Panc1 (cell line): Measurements from ENCODE around the gene CBX3. TPM values are rescaled to one million over a fixed set of nuclear protein-coding genes. Genes with fewer than 3 reads are reported as not detected.

Source experiments
- ATAC-seq: fragments of 200-7000 bp; cut with Tn5 transposase; 2 replicates; pipeline ENCODE4 v1.9.1; 2020; ENCODE audit warnings: mild to moderate bottlenecking, moderate library complexity
- BruUV-seq: library from RNA; stranded (reverse); fragments of 400-500 nt; replicated peaks from 2 replicates; lab custom pipeline; 2021; lab: Mats Ljungman, UMichigan
- CTCF ChIA-PET: fragments of 300-600 bp; sonication (Branson Sonifier 250); formaldehyde crosslinking; loops from one replicate; lab custom pipeline; 2022; ENCODE audit warnings: antibody characterized with exemption; lab: Charles Lee
- POLR2A ChIA-PET: fragments of 300-600 bp; sonication (Branson Sonifier 250); formaldehyde crosslinking; loops from one replicate; lab custom pipeline; 2022; ENCODE audit warnings: antibody characterized with exemption; lab: Charles Lee
- DNase-seq: peaks from one replicate; pipeline ENCODE4 v3.0.0-alpha.2; 2010; ENCODE audit warnings: low read depth, low spot score
- H3K27ac ChIP-seq: 2 replicates; pipeline ENCODE4 v1.5.1; 2011; ENCODE audit warnings: mild to moderate bottlenecking, low read length, inconsistent platforms
- H3K27me3 ChIP-seq: fragments of 200-500 bp; sonication (Bioruptor generic); 2 replicates; pipeline ENCODE4 v1.6.0; 2014; ENCODE audit warnings: low read length, inconsistent platforms; ENCODE audit not compliant: control insufficient read depth, insufficient read depth
- H3K36me3 ChIP-seq: fragments of 200-500 bp; sonication (Bioruptor generic); 2 replicates; pipeline ENCODE4 v1.5.1; 2014; ENCODE audit warnings: inconsistent platforms, mild to moderate bottlenecking, low read length, moderate library complexity; ENCODE audit not compliant: control insufficient read depth, insufficient read depth
- H3K4me1 ChIP-seq: 2 replicates; pipeline ENCODE4 v1.5.1; 2011; ENCODE audit warnings: inconsistent platforms, mild to moderate bottlenecking, low read length, moderate library complexity; ENCODE audit not compliant: control insufficient read depth, insufficient read depth
- H3K4me3 ChIP-seq, 2 experiments: 2 replicates each; pipeline ENCODE4 v1.5.1; 2011 to 2012; ENCODE audit warnings: low read depth in 2 of 2, low read length in 2 of 2, mild to moderate bottlenecking in 2 of 2, inconsistent platforms in 1 of 2, moderate library complexity in 1 of 2
- H3K9me3 ChIP-seq: fragments of 200-500 bp; sonication (Bioruptor generic); 2 replicates; pipeline ENCODE4 v1.5.1; 2014; ENCODE audit warnings: low read depth, mild to moderate bottlenecking, inconsistent platforms, low read length, moderate library complexity; ENCODE audit not compliant: control insufficient read depth, insufficient read depth
- CTCF ChIP-seq: fragments of 450-650 bp; IDR thresholded peaks from 2 replicates; pipeline ENCODE4 v1.5.1; 2017; ENCODE audit warnings: mild to moderate bottlenecking
- POLR2AphosphoS5 ChIP-seq: IDR thresholded peaks from 2 replicates; pipeline ENCODE4 v1.6.1; 2012; ENCODE audit warnings: mild to moderate bottlenecking, low read depth, low read length, moderate library complexity
- REST ChIP-seq, 2 experiments: IDR thresholded peaks; 2 replicates each; pipeline ENCODE4 v1.6.1; 2011 to 2012; ENCODE audit warnings: low read depth in 2 of 2, control low read depth in 1 of 2, low read length in 1 of 2, mild to moderate bottlenecking in 1 of 2, moderate library complexity in 1 of 2; ENCODE audit not compliant: insufficient read depth in 1 of 2
- SIN3A ChIP-seq: IDR thresholded peaks from 2 replicates; pipeline ENCODE4 v1.6.1; 2012; ENCODE audit warnings: low read depth, mild to moderate bottlenecking, low read length, moderate library complexity, borderline replicate concordance; ENCODE audit not compliant: insufficient read depth
- TCF7L2 ChIP-seq: IDR thresholded peaks from 2 replicates; pipeline ENCODE4 v1.6.1; 2011; ENCODE audit warnings: mild to moderate bottlenecking, low read depth, low read length, inconsistent platforms
- in situ Hi-C: cut with HindIII; loops from 2 replicates; pipeline ENCODE4 v1.10.0; 2016; ENCODE audit warnings: low sequenced_read_pairs, low pct_unique_long_range_greater_than_20kb
- intact Hi-C: fragments of 100-400 bp; cut with micrococcal nuclease; formaldehyde crosslinking; loops from one replicate; pipeline ENCODE4 v1.10.0; 2022; ENCODE audit not compliant: unreplicated experiment
- total RNA-seq: library from RNA; stranded (reverse); gene quantifications from one replicate; pipeline ENCODE4 v1.2.1, GENCODE V29; 2021; ENCODE audit not compliant: unreplicated experiment

CBX3 gene
- total RNA-seq, 1 experiment from 2014 or later, result 308 TPM

GRCh38 chr7:26189697-26190096 is 11.8 kb upstream of the CBX3 start:
- POLR2A ChIA-PET, result interaction anchor here (0.6 kb wide), 1 partner anchor 217 kb away, joined by 12 read pairs; no protein-coding TSS in a partner anchor
- TF ChIP-seq SIN3A, result no peak
- no peak for TF ChIP-seq CTCF
- no peak for TF ChIP-seq POLR2AphosphoS5
- no peak for TF ChIP-seq REST (IDR thresholded peaks at IDR 0.05; ENCODE audit: insufficient read depth in 1 of 2, low read depth in 2 of 2, low read length in 1 of 2)
- TF ChIP-seq TCF7L2, result no peak
- BruUV-seq, result no TSS peak
- no peak overlapping the region for H3K4me3 ChIP-seq
- H3K36me3 ChIP-seq, result peaks cover 56% of the 10 kb centered on the region
- no peaks in the 10 kb centered on the region for H3K9me3 ChIP-seq
- 0 out of 2 replicates have a peak overlapping the region, but pooled peaks have one; percentile 44 for H3K27ac ChIP-seq
- in situ Hi-C loops (no loop called here), intact Hi-C loops (loop anchor here (10.0 kb wide), 2 partner anchors 95 to 175 kb away; no protein-coding TSS in a partner anchor)
- DNase-seq (no peak), ATAC-seq (no peak)
- CTCF ChIA-PET, result no interaction called here
- H3K4me1 ChIP-seq, result peaks cover 96% of the 10 kb centered on the region
- H3K27me3 ChIP-seq, result no peaks in the 10 kb centered on the region

GRCh38 chr7:26190417-26190869 is 11.1 kb upstream of the CBX3 start:
- Histone ChIP-seq H3K27me3 (no peaks in the 10 kb centered on the region), H3K9me3 (no peaks in the 10 kb centered on the region), H3K4me3 (no peak overlapping the region), H3K27ac (peak overlapping the region; percentile 3; the same call in 1 of the 2 replicates), H3K4me1 (peaks cover 98% of the 10 kb centered on the region), H3K36me3 (peaks cover 61% of the 10 kb centered on the region)
- intact Hi-C loops (no loop called here), in situ Hi-C loops (no loop called here)
- DNase-seq (no peak), ATAC-seq (no peak)
- CTCF ChIA-PET, result no interaction called here
- POLR2A ChIA-PET, result interaction anchor here (0.7 to 1.4 kb wide), 3 partner anchors 8 to 100 kb away, joined by 3 to 6 read pairs (median 4); no protein-coding TSS in a partner anchor
- TF ChIP-seq SIN3A (no peak), POLR2AphosphoS5 (peak; percentile 58; the same call in 1 of the 2 replicates)
- BruUV-seq, result no TSS peak
